GM12874 (cell line): ENCODE results near the gene NCAM1.

Experiments
- CTCF ChIP-seq: IDR thresholded peaks from 2 replicates; pipeline ENCODE4 v1.5.1; 2011; ENCODE audit warnings: low read depth, mild to moderate bottlenecking, control low read depth, low read length, moderate library complexity; ENCODE audit not compliant: insufficient read depth

NCAM1 gene

GRCh38 chr11:112995423-112996090 lies 34.3 kb downstream of the NCAM1 start:
- no peak for TF ChIP-seq CTCF

DNA sequence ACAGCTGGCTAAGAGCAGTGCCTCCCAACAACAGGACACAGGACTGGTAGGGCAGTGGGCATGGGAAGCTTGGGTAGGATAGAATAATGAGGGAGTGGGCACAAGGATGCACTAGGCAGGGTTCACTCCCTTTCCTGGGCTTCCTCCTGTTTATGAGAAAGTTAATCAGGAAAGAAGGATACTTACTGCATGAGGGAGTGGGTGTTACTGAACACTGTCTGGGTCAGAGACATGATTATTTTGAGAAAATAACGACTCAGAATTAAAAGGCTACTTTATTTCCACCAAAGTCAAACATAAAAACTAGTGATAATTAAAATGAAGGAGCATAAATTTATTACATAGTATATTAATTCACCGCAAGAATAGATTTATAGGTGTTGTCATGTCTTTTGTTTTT lies 35.8 kb downstream of the NCAM1 start:
- no peak for TF ChIP-seq CTCF

GRCh38 chr11:112997857-112998466 lies 36.7 kb downstream of the NCAM1 start:
- no peak for TF ChIP-seq CTCF

DNA sequence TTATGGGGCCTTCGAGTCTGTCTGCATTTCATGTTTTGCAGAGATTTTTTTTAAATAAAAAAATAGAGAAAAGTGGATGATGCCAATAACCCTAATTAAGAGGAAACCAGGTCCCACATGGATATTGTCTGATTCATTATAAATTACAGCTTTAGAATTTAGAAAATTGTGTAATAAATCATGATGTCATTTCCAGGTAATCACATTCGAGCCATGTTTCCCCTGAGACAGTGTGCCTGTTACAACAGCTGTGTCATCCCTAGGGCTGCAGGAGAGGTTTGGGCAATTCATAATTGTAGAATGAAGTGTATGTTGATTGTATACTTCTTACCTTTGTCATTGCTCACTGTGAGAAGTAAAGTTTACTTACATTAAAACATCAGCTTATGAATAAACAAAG lies 38.3 kb downstream of the NCAM1 start:
- no peak for TF ChIP-seq CTCF

DNA sequence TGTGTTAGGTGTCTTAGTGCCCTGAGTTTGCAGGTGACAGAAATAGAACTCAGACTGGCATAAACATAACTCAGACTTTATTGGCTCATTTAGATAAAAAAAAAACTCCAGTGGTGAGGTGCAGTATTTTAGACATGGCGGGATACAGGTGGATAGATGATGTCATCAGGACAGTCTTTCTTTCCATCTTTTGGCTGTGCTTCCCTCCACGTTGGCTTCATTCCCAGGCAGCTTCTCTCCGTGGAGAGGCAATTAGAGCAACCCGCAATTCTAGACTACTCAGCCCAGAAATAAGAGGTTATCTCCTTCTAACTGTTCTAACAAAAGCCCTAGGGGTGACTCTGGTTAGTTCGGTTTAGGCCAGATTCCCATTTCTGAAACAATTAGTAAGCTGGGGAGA lies 40.5 kb downstream of the NCAM1 start:
- no peak for TF ChIP-seq CTCF

DNA sequence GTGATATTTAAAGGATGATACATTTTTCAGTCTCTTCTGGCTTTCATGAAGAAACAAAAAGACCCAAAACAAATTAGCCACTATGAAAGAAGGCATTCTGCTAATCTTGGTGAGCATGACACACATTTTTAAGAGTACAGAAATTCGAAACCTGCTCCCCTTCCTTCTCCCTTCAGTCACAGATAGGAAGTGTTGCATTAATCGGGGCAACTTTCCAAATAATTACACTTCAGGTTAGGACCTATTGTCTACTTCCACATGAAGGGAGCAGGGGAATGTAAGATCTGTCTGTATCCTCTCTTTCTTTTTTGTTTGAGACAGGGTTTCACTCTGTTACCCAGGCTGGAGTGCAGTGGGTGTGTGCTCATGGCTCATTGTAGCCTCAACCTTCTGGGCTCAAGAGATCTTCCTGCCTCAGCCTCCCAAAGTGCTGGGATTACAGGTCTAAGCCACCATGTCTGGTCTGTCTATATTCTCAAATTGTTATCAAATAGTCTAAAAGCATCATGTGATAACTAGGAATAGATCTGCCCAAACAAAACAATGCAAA lies 45.8 kb downstream of the NCAM1 start:
- no peak for TF ChIP-seq CTCF

- TF ChIP-seq CTCF, result no peak
Measured at GRCh38 chr11:113014262-113015097, 53.3 kb downstream of the NCAM1 start.
